NCI-H82 treated with DMSO at 0.1 percent for 48 hours (cell line): ENCODE data around the gene SETMAR.

ENCODE experiments used
- DNase-seq: peaks from one replicate; lab custom pipeline; 2025; ENCODE audit not compliant: unreplicated experiment; lab: John Stamatoyannopoulos, UW

Gene SETMAR

DNA sequence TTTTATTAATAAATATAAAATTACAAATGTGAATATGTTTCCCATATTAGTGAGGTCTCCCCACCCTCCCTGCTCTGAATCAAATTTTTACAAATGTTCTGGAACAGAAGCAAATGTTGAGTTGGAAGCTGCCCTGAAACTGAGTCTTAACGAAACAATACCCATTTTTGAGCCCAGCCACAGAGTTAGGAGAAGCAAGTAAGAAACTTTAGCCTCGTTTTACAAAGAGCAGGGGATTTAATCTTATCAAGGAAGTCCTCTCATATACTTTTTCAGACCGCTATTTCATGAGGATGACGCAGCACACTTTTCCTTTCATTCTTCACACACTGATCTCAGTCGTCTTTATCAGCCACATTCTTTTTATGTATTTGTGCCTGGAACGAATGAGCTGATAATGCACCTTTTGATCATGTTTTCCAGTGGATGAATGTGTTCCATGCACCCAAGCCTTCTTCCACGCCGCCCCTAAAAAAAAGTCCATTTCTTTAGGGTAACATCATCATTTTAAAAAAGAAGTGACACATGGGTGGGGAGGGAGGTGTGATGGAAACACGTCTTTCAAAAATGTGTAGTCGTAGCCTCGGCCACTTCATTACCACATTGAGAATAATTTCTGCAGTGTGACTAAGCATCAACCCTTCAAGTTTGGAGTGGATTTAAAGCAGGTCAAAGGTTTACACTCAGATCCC, 48.1 kb downstream of the SETMAR start:
- no peak for DNase-seq

DNA sequence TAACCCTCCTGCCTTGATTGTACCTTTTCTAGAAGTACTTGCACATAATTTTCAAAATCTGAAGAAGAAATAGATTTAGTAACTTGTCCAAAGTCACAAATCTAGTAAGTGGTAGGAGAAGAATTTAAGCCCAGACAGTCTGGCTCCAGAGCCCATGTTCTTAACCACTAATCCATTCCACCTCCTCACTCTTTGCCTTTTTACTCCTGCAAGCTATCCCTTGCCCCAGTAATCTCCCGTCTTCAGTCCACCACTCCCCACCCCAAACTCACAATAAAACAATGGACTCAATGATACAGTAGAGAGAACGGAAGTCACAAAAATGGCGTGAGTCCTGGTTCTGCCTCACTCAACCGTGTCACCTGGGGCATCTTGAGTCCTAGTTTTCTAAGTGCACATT, 48.7 kb downstream of the SETMAR start:
- no peak for DNase-seq

DNA sequence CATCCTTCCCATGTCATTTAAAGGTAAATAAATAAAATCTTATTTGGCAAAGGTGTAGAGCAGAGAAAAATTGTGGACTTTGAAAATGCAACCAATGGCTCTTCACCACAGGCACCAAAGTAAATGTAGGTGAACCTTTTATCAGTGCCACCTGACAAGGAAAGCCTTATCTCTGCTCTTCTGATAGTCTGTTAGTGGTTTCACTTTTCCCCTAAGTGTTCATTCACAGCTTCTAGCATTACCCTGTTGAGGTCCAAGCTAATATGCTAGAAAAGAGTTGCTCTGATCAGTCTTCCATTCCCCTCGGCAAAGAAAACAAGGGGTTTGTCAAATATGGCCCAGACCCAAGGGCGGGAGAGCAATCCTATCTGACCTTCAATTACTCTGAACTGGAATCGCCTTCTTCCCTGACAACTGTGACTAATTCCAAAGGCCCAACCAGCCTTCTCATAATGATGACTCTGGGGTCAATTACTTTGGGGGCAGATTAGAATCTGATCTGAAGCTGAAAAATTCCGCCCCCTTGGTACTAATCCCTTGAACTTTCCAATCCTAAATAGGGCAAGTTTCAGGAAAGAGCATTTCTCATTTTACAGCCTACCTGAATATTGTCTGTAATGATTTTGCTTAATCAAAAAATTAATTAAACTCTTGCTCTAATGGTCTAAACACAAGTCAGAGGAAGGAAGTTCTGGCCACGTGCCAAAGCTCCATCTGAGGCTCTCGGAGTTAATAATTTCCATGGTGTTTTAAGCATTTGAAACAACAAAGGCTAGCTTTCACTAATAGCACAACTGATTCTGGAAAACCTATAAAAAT, 52.4 kb downstream of the SETMAR start:
- no peak for DNase-seq

DNA sequence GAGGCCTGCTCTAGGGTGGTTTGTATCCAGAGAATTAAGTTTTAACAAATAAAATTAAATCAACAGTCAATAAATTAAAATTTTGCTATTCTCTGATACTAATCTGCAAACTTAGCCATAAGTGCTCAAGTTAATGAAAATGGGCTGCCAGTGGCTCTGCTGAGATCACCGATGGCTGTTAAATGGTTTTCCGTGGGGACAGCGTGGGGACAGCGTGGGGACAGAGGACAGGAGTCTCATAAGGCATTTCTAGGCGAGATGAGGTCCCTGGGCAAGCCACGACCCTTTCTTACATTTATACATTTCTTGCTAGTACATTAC, 53.0 kb downstream of the SETMAR start:
- DNase-seq, result no peak

DNA sequence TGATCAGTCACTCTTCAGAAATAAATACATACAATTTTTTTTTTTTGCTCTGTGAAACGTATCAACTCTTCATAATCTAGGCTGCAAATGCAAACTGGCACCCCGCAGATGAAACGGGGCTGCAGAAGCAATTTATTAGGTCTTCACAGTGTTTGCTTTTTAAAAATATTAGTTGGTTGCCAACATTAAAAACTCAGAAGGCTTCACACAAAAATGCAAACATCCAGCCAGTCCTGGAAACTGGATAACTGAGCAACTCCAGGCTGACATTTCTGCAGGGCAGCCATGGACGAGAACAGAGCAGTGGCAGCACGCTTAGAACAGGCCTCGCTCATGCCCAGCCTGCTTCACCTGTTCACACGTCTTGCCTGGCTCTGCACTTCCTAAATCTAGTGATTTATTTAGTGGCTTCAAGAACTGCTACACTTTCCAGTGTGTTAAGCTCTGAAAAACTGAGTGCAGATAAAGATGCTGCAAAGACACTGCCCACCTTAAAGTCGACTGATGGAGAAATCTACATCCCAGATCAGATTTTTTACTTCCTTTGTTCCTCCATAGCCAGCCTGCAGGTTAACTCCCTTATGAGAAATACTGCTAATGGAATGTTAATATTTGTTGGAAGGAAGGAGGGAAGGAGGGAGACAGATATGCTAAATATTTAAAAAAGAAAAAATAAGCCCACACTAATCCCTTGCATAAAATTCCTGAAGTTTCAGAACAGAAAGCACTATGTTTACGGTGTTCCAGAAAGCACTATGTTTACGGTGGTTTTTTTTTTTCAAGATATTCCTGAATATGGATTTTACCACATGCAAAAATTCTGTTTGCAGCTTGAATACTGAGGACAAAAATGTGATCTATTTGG, 53.6 kb downstream of the SETMAR start:
- DNase-seq, result no peak

DNA sequence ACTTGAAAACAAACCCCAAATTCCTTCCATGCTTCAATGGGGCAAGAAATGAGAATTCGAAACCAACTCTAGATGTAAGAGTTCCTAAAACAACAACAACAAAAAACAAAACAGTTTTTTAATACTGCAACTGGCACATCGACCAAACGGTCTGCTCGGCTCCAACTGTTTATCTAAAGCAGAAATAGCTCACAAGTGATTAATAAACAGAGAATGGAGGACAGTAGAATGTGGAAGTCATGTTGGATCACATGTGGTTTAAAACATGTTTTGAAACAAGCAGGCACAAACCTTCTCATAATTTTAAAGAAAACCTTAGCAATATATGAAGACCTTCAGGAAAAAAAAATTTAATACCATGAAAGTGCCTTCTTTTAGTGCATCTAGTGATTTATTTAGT, 55.1 kb downstream of the SETMAR start:
- no peak for DNase-seq

DNA sequence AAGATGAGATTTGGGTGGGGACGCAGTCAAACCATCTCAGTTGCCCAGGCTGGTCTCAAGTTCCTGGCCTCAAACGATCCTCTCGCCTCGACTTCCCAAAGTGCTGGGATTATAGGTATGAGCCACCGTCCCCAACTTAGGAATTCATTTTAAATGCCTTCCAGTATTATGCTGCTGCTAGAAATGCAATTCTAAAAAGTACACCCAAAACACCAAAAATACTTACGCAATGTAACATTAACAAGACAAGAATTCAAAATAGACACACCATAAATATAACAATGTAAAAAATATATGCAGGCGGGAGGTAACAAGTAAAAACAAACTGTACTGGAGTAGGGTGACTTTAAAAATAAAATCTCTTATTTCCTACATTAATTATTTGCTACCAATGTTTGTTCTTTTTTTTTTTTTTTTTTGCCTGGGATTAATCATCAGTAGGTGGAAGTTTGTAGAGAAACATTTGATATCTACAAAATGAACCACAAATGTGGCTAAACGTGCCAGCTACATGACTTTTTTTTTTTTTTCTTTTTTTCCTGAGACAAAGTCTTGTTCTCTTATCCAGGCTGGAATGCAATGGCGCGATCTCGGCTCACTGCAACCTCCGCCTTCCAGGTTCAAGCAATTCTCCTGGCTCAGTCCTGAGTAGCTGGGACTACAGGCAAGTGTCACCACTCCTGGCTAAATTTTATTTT, 56.8 kb downstream of the SETMAR start:
- DNase-seq, result no peak

DNA sequence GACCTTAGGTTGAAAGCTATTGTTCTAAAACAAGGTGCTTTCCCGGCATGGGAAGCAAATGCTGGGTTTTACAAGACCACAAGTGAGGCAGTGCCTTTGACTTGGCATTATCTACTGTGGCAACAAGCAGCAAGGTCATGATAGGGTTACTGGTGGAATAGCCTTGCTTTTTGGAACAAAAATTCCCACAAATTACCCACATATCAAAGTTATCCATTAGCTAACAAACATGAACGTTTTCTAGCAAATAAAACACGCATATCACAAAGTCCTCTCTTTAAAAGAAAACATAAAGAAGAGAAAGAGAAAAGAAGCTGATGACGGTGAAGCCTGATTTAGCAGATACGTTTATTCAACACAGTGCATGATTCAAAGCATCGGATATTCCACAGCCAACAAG, 57.6 kb downstream of the SETMAR start:
- no peak for DNase-seq

DNA sequence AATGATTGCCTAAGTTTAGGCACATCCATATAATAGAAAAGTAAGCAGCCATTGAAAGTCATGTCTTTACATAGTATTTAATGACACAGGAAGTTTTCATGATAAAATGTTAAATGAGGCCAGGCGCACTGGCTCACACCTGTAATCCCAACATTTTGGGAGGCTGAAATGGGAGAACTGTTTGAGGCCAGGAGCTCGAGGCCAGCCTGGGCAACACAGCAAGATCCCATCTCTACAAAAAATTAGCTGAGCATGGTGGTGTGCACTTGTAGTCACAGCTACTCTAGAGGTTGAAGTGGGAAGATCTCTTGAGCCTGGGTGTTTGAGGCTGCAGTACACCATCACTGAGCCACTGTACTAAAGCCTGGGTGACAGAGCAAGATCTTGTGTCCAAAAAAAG, 59.4 kb downstream of the SETMAR start:
- DNase-seq, result no peak
